ENCODE data around the gene CYTH3. TPM values are rescaled to one million over a fixed set of nuclear protein-coding genes. Genes with fewer than 3 reads are reported as not detected.

CYTH3 gene
- total RNA-seq, 1 donor from 2014 or later: 25.5 TPM

GRCh38 chr7:6136475-6136874 lies 135.9 kb downstream of the CYTH3 start:
- H3K36me3 ChIP-seq: peaks cover 53% of the 10 kb centered on the region
- TF ChIP-seq CTCF (IDR thresholded peaks at IDR 0.05; ENCODE audit: borderline replicate concordance): no peak
- H3K27me3 ChIP-seq (ENCODE audit: low read depth): no peaks in the 10 kb centered on the region
- H3K4me1 ChIP-seq: no peaks in the 10 kb centered on the region
- no peak for DNase-seq
- intact Hi-C loops (cut with micrococcal nuclease): no loop called here
- no peak overlapping the region for H3K4me3 ChIP-seq
- H3K9me3 ChIP-seq (replicated peaks): no peaks in the 10 kb centered on the region
- H3K27ac ChIP-seq (replicated peaks): no peak overlapping the region

GRCh38 chr7:6133249-6133648 lies 139.2 kb downstream of the CYTH3 start:
- H3K27ac ChIP-seq (replicated peaks): no peak overlapping the region
- no peak for DNase-seq
- H3K9me3 ChIP-seq (replicated peaks): no peaks in the 10 kb centered on the region
- no peak overlapping the region for H3K4me3 ChIP-seq
- TF ChIP-seq CTCF (IDR thresholded peaks at IDR 0.05; ENCODE audit: borderline replicate concordance): no peak
- peaks cover 3% of the 10 kb centered on the region for H3K4me1 ChIP-seq
- intact Hi-C loops (cut with micrococcal nuclease): no loop called here
- H3K27me3 ChIP-seq (ENCODE audit: low read depth): no peaks in the 10 kb centered on the region
- peaks cover 55% of the 10 kb centered on the region for H3K36me3 ChIP-seq

- Histone ChIP-seq H3K9me3 (replicated peaks) (no peaks in the 10 kb centered on the region), H3K4me1 (peaks cover 3% of the 10 kb centered on the region), H3K4me3 (no peak overlapping the region), H3K27ac (replicated peaks) (no peak overlapping the region), H3K36me3 (peaks cover 63% of the 10 kb centered on the region), H3K27me3 (ENCODE audit: low read depth) (no peaks in the 10 kb centered on the region)
- intact Hi-C loops (cut with micrococcal nuclease): no loop called here
- DNase-seq: no peak
- no peak for TF ChIP-seq CTCF (IDR thresholded peaks at IDR 0.05; ENCODE audit: borderline replicate concordance)
Observed at GRCh38 chr7:6130007-6130587, 142.3 kb downstream of the CYTH3 start.

GRCh38 chr7:6128205-6128604 lies 144.2 kb downstream of the CYTH3 start:
- intact Hi-C loops (cut with micrococcal nuclease): no loop called here
- peaks cover 3% of the 10 kb centered on the region for H3K4me1 ChIP-seq
- peaks cover 5% of the 10 kb centered on the region for H3K9me3 ChIP-seq (replicated peaks)
- no peak overlapping the region for H3K4me3 ChIP-seq
- no peak for DNase-seq
- H3K27ac ChIP-seq (replicated peaks): no peak overlapping the region
- no peak for TF ChIP-seq CTCF (IDR thresholded peaks at IDR 0.05; ENCODE audit: borderline replicate concordance)
- H3K27me3 ChIP-seq (ENCODE audit: low read depth): no peaks in the 10 kb centered on the region
- H3K36me3 ChIP-seq: peaks cover 75% of the 10 kb centered on the region

- TF ChIP-seq CTCF (IDR thresholded peaks at IDR 0.05; ENCODE audit: borderline replicate concordance): no peak
- intact Hi-C loops (cut with micrococcal nuclease): no loop called here
Observed at GRCh38 chr7:6127110-6127490, 145.3 kb downstream of the CYTH3 start.

More at GRCh38 chr7:6127110-6127490, 145.3 kb downstream of the CYTH3 start:
- no peak overlapping the region for H3K4me3 ChIP-seq
- H3K36me3 ChIP-seq: peaks cover 76% of the 10 kb centered on the region
- DNase-seq: no peak
- peaks cover 3% of the 10 kb centered on the region for H3K4me1 ChIP-seq
- H3K9me3 ChIP-seq (replicated peaks): peaks cover 5% of the 10 kb centered on the region
- H3K27ac ChIP-seq (replicated peaks): no peak overlapping the region
- H3K27me3 ChIP-seq (ENCODE audit: low read depth): no peaks in the 10 kb centered on the region

All from left ventricle myocardium inferior (tissue), 1 donor.